Activated T-cell treated with anti-CD3 and anti-CD28 coated beads for 1 hour (primary cell): Measurements from ENCODE around the gene ASCC1.

Experiments used
- DNase-seq: peaks from one replicate; pipeline ENCODE4 v3.0.0-alpha.2; 2020; ENCODE audit warnings: low read depth

ASCC1 gene

DNA sequence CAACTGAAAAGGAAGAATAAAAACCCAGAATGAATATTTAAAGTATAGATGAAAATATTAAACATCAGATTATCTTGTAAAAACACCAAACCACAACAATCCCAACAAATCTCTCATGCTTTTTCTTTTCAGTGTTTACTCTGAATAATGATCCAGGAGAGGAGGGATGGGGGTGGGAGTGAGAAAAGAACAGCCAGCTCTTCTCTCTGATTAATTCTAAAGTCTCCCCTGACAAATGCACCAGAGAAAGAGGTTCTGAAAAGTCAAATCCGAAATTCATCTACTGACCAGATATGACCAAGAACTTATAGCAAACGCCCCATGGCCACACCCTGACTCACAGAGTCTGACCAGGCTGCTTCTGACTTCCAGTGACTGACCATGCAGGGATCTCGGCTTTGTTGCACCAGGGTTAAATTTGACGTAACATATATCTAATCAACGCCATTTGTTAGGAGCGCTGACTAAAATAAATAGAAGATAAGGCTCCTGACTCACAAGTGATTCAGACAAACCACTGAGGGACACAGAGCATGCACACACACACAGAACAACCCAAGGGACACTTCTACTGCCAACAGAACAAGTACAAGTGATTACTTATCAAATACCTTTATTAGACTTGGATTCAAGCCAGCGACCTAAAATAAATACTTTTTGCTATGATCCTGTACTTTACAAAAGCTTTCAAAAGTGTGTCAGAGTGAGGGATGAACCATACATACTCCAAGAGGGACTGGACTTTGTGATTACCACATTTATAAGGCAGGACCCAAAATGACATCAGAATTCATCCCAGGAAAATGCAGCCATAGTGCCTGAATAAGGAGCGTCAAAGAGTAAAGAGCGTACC lies 118.4 kb downstream of the ASCC1 start:
- no peak for DNase-seq

DNA sequence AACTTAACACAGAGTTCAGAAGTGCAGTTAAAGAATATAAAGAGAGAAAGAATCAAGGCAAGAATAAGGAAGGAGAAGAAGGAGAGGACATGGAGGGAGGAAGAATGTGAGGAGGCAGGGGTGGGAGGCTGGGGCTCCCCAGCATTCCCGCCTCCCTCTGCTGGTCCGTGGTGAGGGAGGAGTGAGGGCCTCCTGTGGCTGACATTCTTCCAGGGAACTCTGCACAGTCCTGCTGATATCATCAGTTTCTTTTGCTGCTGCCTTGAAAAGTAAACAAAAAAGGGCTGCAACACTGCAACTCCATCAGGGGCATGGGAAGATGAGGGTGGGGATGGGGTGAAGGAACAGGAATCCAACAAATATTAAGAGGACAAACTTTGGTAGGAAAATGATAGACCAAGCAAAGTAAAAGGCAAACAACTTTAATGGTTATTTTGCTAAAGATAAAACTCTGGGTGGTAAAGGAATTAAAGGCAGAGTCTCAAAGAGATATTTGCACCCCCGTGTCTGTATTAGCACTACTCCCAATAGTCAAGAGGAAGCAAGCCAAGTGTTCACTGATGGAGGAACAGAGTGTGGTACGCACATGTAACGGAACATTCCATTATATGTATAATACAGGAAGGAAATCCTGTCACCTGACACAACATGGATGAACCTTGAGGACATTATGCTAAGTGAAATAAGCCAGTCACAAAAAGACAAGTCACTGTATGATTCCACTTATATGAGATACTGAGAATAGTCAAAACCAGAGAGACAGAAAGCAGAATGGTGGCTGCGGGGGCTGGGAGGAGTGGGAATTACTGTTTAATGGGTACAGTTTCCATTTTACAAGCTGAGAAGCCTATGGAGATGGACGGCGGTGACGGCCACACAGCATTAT lies 119.7 kb downstream of the ASCC1 start:
- DNase-seq = no peak

- DNase-seq = no peak
These were observed 120.9 kb downstream of the ASCC1 start for GRCh38 chr10:72095195-72095594.

GRCh38 chr10:72094574-72094973 lies 121.5 kb downstream of the ASCC1 start:
- no peak for DNase-seq

GRCh38 chr10:72093450-72093849 lies 122.6 kb downstream of the ASCC1 start:
- no peak for DNase-seq

GRCh38 chr10:72092987-72093386 lies 123.1 kb downstream of the ASCC1 start:
- DNase-seq = no peak

- no peak for DNase-seq
These were observed 123.7 kb downstream of the ASCC1 start for GRCh38 chr10:72092171-72092924.

- no peak for DNase-seq
These were observed 125.8 kb downstream of the ASCC1 start for GRCh38 chr10:72090326-72090725.

- no peak for DNase-seq
These were observed 126.5 kb downstream of the ASCC1 start for GRCh38 chr10:72089618-72090017.

DNA sequence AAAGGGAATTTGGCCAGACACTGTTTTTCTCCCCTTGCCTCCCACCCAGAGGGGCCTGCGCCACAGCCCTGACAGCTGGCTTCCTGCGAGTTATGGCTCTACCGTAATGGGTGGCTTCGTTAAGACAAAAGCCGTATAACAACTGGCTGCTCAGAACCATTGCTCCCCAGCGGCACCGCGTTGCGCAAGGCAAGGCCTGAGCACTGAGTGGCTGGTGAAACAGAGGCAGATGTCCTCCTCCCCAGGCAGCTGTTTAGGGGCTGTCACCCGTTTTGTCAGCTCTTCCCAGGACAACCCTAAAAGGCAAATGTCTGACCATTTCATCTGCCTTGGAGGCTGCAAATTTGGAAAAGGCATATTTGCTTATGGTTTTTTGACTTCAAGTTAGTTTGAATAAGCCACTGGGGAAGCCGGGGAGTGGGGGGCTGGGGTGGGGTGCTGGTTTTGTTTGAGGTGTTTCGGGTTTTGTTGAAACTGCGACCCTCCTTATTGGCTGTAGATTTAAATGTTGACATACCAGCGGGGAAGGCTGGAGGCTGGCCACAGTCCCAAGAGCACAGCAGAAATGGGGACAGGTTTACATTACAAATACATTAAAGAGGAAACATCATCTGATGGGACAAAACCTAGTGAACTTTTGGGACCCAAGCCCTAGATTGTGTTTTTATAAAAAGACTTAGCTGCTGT lies 127.0 kb downstream of the ASCC1 start:
- DNase-seq = peak; percentile 45

DNA sequence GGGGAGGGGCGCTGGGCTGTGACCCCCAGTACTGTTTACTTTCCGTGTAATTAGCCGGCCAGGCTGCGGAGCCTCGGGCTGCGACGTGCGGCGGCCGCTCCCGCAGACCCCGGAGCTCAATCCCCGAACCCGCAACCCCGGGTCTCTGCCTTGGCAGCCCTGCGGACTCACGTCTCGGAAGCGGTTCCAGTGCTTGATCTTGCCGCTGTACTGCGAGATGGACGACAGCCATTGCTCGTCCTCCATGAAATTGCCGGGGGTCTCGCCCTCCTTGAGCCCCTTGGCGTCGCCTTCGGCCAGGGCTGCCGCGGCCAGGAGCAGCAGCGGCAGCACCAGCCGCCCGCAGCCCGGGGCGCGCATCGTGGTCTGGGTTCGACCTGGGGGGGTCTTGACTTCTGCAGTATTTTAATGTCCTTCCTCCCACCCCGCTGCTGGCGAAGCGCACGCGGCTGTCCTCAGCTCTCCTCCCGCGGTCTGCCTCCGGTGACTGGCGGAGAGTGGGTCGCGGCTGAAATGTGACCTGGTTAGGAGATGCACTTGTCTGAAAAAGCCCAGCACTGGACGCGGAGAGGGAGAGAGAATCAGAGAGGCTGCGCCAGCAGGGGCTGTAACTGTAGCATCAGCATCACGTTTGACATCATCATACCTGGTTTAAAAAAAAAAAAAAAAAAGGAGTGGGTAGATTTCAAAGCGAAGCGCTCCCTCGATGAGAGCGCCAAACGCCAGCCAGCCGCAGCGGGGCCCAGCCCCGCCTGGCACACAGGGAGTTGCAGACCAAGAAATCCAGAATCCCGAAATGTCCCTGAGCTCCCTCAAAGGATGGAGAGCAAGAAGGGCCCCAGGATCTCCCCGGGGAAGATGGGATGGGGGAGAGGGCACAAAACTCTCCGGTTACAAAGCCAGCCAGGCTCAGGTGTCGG lies 127.8 kb downstream of the ASCC1 start, which contains the start of gene SPOCK2:
Gene SPOCK2 (minus strand): TSS at position 583 of the 920 bp plus-strand sequence. CDS start 223 bp downstream, at position 360.
- peak; percentile 59 for DNase-seq

GRCh38 chr10:72087392-72087968 lies 128.6 kb downstream of the ASCC1 start:
- peak; percentile 40 for DNase-seq

- peak; percentile 69 for DNase-seq
These were observed 129.3 kb downstream of the ASCC1 start for GRCh38 chr10:72086466-72087391.

DNA sequence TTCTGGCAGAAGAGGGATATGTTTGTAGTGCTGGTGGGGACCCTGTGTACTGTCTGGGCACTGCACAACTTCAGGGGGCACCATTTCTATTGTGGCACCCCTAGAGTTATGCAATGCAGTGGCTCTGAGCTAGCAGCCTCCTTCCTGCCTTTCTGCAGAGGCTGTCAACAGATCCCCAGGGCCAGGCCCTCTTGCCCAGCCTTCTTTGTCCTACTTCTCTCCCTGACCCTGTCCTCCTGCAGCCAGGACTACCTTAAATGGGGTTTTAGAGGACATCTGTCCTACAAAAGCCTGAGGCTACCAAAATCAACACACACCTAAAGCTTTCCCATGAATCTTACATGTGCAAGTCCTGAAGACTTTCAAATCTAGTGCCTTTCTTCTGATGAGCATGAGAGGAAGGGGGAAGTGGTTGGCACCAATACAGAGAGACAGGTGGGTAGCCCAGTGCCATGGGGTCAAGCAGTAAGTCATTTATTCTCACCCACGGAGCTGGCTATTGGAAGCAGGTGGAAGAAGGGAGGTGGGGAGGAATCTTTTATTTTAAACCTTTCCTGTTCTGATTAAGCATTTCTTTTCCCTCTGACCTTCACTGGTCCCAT lies 130.1 kb downstream of the ASCC1 start:
- DNase-seq = no peak

DNA sequence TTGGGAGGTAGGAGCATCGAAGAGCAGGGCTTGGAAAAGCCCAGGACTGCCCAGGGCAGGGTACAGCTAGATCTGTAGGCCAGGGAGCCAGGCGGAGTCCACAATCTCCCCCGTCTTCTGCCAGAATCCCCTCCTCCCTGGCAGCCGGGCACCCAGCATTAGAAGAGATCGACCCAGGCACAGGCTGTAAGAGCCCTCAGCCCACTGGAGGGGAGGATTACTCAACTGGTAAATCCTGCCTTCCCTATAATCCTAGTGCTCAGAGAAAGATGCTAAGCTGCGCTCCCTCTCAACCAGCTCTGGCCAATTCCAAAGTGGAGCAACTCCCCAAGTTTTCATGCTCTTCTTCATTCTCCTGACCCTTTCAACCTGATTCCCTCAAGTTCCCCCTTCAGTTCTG lies 130.9 kb downstream of the ASCC1 start:
- DNase-seq = no peak

GRCh38 chr10:72083790-72084459 lies 132.2 kb downstream of the ASCC1 start:
- DNase-seq = peak; percentile 42

DNA sequence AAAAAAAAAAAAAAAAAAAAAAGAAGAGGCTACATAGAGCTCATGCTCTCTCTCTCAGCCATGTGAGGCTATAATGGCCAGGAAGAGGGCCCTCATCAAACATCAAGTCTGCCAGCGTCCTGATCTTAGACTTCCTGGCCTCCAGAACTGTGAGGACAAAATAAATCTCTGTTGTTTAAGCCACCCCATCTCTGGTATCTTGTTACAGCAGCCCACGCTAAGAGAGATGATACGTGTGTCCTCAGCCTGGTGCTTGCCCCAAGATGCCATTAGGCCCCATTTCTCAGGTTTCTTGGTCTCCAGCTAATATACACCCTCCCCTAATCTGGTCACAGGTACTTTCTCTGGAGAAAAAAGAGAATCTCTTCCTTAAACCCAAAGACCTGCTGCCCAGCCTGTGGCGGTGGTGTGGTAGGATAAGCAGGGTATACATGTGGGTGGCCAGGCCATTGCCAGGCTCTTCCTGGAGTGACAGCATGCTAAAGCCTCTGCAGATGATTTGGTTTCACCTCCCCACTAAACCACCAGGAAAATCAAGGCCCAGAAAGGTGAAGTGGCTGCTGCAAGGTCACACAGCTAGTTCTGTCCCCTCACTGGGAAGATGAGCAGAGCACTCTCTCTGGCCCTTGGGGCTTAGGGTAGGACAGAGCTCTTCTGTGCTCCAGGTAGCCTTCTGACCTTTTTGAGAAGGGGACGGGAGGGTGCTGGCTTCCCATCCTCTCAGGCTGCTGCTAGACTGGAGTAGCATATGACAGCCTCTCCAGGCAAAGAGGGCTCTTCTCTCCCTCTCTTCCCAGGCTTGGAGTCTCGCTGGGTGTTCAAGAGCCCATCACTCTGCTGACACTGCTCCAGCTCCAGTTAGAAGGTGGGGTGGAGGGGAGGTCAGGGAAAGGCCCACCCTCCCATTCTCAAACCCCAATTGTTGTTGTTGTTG lies 133.0 kb downstream of the ASCC1 start:
- no peak for DNase-seq
